CD14-positive monocyte (primary cell): ENCODE measurements around the gene BMERB1. TPM values are rescaled to one million over a fixed set of nuclear protein-coding genes. Genes with fewer than 3 reads are reported as not detected.

Experiments used
- DNase-seq, 3 donors: peaks; one replicate each; pipeline ENCODE4 v3.0.0-alpha.2; 2011 to 2022
- H2AFZ ChIP-seq: 2 replicates; pipeline ENCODE4 v1.6.0; 2012; ENCODE audit warnings: mild to moderate bottlenecking, low read depth, low read length, inconsistent platforms; ENCODE audit not compliant: insufficient read depth, poor library complexity, severe bottlenecking
- H3K27ac ChIP-seq, 2 donors: 1 replicate in 1 of 2; 2 replicates in 1 of 2; pipeline ENCODE4 v1.5.1; 2012 to 2013; ENCODE audit warnings: low read length in 2 of 2, control low read depth in 1 of 2, inconsistent platforms in 1 of 2, low read depth in 1 of 2, mild to moderate bottlenecking in 1 of 2
- H3K27me3 ChIP-seq, 2 donors: one replicate each; pipeline versions ENCODE4 v1.6.0 to v1.6.1; 2011 to 2013; ENCODE audit warnings: low read length in 2 of 2; ENCODE audit not compliant: control insufficient read depth in 2 of 2, insufficient read depth in 2 of 2
- H3K36me3 ChIP-seq, 2 donors: replicated peaks in 1 of 2; 1 replicate in 1 of 2; 2 replicates in 1 of 2; pipeline versions ENCODE4 v1.5.1 to v1.6.1; 2012 to 2013; ENCODE audit warnings: low read length in 2 of 2, control low read depth in 1 of 2, inconsistent platforms in 1 of 2, mild to moderate bottlenecking in 1 of 2; ENCODE audit not compliant: insufficient read depth in 2 of 2, control insufficient read depth in 1 of 2
- H3K4me1 ChIP-seq, 2 donors: 1 replicate in 1 of 2; 2 replicates in 1 of 2; pipeline versions ENCODE4 v1.5.1 to v1.6.1; 2012 to 2013; ENCODE audit warnings: low read length in 2 of 2, control low read depth in 1 of 2, inconsistent platforms in 1 of 2, mild to moderate bottlenecking in 1 of 2, moderate library complexity in 1 of 2; ENCODE audit not compliant: insufficient read depth in 2 of 2, control insufficient read depth in 1 of 2
- H3K4me2 ChIP-seq: replicated peaks from 2 replicates; pipeline ENCODE3; 2012; ENCODE audit warnings: low read length, moderate library complexity, mild to moderate bottlenecking; ENCODE audit not compliant: poor library complexity, severe bottlenecking; ENCODE audit errors: extremely low read depth
- H3K4me3 ChIP-seq, 3 experiments: fragments of 200-600 bp in 1 of 3; sonication (generic) in 1 of 3; replicated peaks in 1 of 3; 1 replicate in 2 of 3; 2 replicates in 1 of 3; pipeline ENCODE4 v1.5.1; 2011 to 2013; ENCODE audit warnings: low read length in 3 of 3, mild to moderate bottlenecking in 3 of 3, control low read depth in 2 of 3, low read depth in 2 of 3, inconsistent platforms in 1 of 3, moderate library complexity in 1 of 3
- H3K79me2 ChIP-seq: 2 replicates; pipeline ENCODE4 v1.6.0; 2012; ENCODE audit warnings: mild to moderate bottlenecking, control low read depth, inconsistent platforms, low read length, moderate library complexity; ENCODE audit not compliant: insufficient read depth
- H3K9ac ChIP-seq: 2 replicates; pipeline ENCODE4 v1.6.0; 2017; ENCODE audit warnings: low read length, mild to moderate bottlenecking; ENCODE audit not compliant: insufficient read depth, poor library complexity, severe bottlenecking
- H3K9me3 ChIP-seq, 2 donors: replicated peaks in 1 of 2; 1 replicate in 1 of 2; 2 replicates in 1 of 2; pipeline versions ENCODE4 v1.5.1 to v1.6.1; 2012 to 2013; ENCODE audit warnings: low read length in 2 of 2, control low read depth in 1 of 2; ENCODE audit not compliant: control insufficient read depth in 1 of 2, insufficient read depth in 1 of 2
- H4K20me1 ChIP-seq: 2 replicates; pipeline ENCODE4 v1.6.0; 2012; ENCODE audit warnings: mild to moderate bottlenecking, low read length, control low read depth, moderate library complexity; ENCODE audit not compliant: insufficient read depth
- H3K27ac Mint-ChIP-seq, 7 donors: one replicate each; pipeline ENCODE4 v1.8.0; 2020; ENCODE audit warnings: mild to moderate bottlenecking in 7 of 7, mixed read lengths in 7 of 7, moderate library complexity in 6 of 7, inconsistent platforms in 2 of 7
- H3K27me3 Mint-ChIP-seq, 3 donors: one replicate each; pipeline ENCODE4 v1.8.0; 2021 to 2022; ENCODE audit warnings: low read depth in 3 of 3, mild to moderate bottlenecking in 3 of 3, mixed read lengths in 3 of 3, moderate library complexity in 3 of 3, inconsistent platforms in 1 of 3
- H3K36me3 Mint-ChIP-seq, 2 donors: one replicate each; pipeline ENCODE4 v1.8.0; 2020; ENCODE audit warnings: mixed read lengths in 2 of 2, inconsistent platforms in 1 of 2, mild to moderate bottlenecking in 1 of 2
- H3K4me1 Mint-ChIP-seq: one replicate; pipeline ENCODE4 v1.8.0; 2020; ENCODE audit warnings: mild to moderate bottlenecking, mixed read lengths
- H3K4me3 Mint-ChIP-seq, 2 donors: one replicate each; pipeline ENCODE4 v1.8.0; 2020; ENCODE audit warnings: mild to moderate bottlenecking in 2 of 2, mixed read lengths in 2 of 2, moderate library complexity in 1 of 2
- H3K9me3 Mint-ChIP-seq, 7 donors: one replicate each; pipeline ENCODE4 v1.8.0; 2020 to 2022; ENCODE audit warnings: mixed read lengths in 7 of 7, mild to moderate bottlenecking in 6 of 7, moderate library complexity in 6 of 7, inconsistent platforms in 2 of 7
- WGBS: methylation state at CpG from one replicate; pipeline ENCODE4 v1.1.5; 2013; ENCODE audit warnings: missing lambda C conversion rate; ENCODE audit not compliant: insufficient coverage; 5-methylcytosine and 5-hydroxymethylcytosine counted together
- intact Hi-C, 2 donors: fragments of 100-400 bp; cut with micrococcal nuclease; formaldehyde crosslinking; loops; one replicate each; pipeline versions ENCODE4 v1.15.0 to v1.15.1; 2023
- polyA plus RNA-seq, 3 donors: library from polyadenylated mRNA; depleted of rRNA in 1 of 3; unstranded in 2 of 3; stranded (reverse) in 1 of 3; fragments of 300-500 nt in 2 of 3; fragments of >200 nt in 1 of 3; fragmentation: Illumina TruSeq in 2 of 3; gene quantifications; 1 replicate in 2 of 3; 2 replicates in 1 of 3; pipeline ENCODE4 v1.2.3, GENCODE V29; 2012 to 2021
- TF ChIP-seq, protein P1 (sequence below): fragments of 200-600 bp; IDR thresholded peaks from one replicate; pipeline ENCODE4 v1.8.0; 2022; ENCODE audit warnings: antibody characterized with exemption, mild to moderate bottlenecking

The BMERB1 gene
- polyA plus RNA-seq, 3 donors = 0.11 to 0.28 (median 0.11) TPM

DNA sequence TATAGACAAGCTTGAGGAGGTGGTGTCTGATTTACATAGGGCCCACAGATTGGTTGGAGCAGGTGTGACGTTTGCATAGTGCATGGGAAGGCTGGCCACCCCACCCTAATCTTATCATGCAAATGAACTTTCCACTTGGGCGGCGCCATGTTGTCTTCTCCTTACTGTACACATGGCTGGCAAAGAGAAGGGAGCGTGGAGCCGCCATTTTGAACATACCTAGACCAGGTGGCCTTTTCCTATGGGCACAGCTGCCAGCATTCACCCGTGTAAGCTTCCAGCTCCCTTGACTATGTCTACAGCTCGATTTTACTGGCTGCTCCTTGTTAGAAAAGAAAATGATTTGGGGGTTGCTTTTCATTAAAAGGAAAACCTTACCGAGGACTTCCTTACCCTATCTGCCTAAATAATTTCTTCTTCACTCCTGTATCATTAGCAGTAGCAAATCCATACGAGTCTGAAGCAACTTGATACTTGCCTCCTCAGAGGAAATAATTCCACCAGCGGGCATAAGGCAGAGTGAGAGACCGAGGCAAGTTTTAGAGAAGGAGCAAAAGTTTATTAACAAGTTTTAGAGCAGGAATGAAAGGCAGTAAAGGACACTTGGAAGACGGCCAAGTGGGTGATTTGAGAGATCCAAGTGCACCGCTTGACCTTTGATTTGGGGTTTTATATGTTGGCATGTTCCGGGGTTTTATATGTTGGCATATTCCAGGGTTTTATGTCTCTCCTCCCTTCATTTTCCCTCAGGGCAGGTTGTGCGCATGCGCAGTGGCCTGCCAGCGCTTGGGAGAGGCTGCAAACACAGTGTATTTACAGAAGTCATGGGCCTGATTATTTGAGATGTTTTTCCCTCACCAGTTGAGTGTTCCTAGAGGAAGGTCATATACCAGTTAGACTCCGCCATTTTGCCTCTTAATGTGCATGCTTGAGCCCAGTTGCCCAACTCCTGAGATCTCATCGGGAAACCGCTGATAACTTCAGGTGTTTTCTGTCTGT, 142.9 kb downstream of the BMERB1 start:
- Mint-ChIP-seq H3K4me3 (no peak overlapping the region), H3K36me3 (peaks cover 3% of the 10 kb centered on the region in 2 donors), H3K27me3 (peaks cover 0 to 4% (median 4%) of the 10 kb centered on the region in 3 donors), H3K9me3 (peaks cover 0 to 8% (median 2%) of the 10 kb centered on the region in 7 donors), H3K27ac (peak overlapping the region in 1 of 7 donors; percentile 31), H3K4me1 (peaks cover 45% of the 10 kb centered on the region)
- Histone ChIP-seq H3K9me3 (no peaks in the 10 kb centered on the region), H3K4me3 (no peak overlapping the region), H3K36me3 (no peaks in the 10 kb centered on the region), H3K4me2 (no peak overlapping the region), H3K79me2 (no peaks in the 10 kb centered on the region), H3K9ac (no peak overlapping the region), H3K27me3 (no peaks in the 10 kb centered on the region), H3K4me1 (peaks cover 30 to 45% of the 10 kb centered on the region in 2 donors), H4K20me1 (no peaks in the 10 kb centered on the region), H2AFZ (no peak overlapping the region), H3K27ac (no peak overlapping the region)
- TF ChIP-seq, protein P1, sequence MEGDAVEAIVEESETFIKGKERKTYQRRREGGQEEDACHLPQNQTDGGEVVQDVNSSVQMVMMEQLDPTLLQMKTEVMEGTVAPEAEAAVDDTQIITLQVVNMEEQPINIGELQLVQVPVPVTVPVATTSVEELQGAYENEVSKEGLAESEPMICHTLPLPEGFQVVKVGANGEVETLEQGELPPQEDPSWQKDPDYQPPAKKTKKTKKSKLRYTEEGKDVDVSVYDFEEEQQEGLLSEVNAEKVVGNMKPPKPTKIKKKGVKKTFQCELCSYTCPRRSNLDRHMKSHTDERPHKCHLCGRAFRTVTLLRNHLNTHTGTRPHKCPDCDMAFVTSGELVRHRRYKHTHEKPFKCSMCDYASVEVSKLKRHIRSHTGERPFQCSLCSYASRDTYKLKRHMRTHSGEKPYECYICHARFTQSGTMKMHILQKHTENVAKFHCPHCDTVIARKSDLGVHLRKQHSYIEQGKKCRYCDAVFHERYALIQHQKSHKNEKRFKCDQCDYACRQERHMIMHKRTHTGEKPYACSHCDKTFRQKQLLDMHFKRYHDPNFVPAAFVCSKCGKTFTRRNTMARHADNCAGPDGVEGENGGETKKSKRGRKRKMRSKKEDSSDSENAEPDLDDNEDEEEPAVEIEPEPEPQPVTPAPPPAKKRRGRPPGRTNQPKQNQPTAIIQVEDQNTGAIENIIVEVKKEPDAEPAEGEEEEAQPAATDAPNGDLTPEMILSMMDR = no peak
- intact Hi-C loops = no loop called here
- DNase-seq = no peak
- WGBS = 94% methylated on average over 7 of the region's 20 CpGs

DNA sequence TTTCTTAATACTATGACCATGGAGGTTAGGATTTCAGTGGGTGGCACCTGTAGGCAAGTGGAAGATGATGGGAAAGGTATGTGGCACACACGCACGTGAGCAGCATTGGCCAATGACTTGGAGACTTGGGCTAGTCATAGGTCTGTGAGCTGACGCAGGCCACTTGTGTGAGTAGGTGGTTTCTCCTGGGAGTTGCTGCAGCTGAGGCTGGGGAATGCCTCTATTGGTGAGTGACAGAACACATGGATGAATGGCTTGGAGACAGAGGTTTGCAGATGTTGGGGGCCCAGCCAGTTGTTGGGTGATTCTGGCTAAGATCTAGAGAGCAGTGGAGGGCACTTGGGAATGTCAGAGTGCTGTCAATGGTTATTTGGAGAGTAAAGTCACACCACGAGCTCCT, 144.4 kb downstream of the BMERB1 start:
- H3K9me3 Mint-ChIP-seq = peaks cover 0 to 8% (median 2%) of the 10 kb centered on the region in 7 donors
- peaks cover 33% of the 10 kb centered on the region for H3K4me1 Mint-ChIP-seq
- H3K4me3 Mint-ChIP-seq = no peak overlapping the region
- no peaks in the 10 kb centered on the region for H4K20me1 ChIP-seq
- no peak overlapping the region for H3K9ac ChIP-seq
- H3K4me3 ChIP-seq = no peak overlapping the region
- no peaks in the 10 kb centered on the region for H3K9me3 ChIP-seq
- no peak overlapping the region for H3K27ac ChIP-seq
- H3K27ac Mint-ChIP-seq = no peak overlapping the region
- no peaks in the 10 kb centered on the region for H3K36me3 ChIP-seq
- no peak overlapping the region for H2AFZ ChIP-seq
- peaks cover 16 to 29% of the 10 kb centered on the region in 2 donors for H3K4me1 ChIP-seq
- H3K79me2 ChIP-seq = no peaks in the 10 kb centered on the region
- intact Hi-C loops = no loop called here
- WGBS = 100% methylated on average over 4 of the region's 4 CpGs
- peaks cover 0 to 4% (median 4%) of the 10 kb centered on the region in 3 donors for H3K27me3 Mint-ChIP-seq
- TF ChIP-seq, protein P1 = no peak
- H3K27me3 ChIP-seq = no peaks in the 10 kb centered on the region
- DNase-seq = no peak
- H3K36me3 Mint-ChIP-seq = peaks cover 3% of the 10 kb centered on the region in 2 donors
- no peak overlapping the region for H3K4me2 ChIP-seq
